OCI-LY1 (cell line): ENCODE measurements around the gene MDH1B.

Experiments used
- EZH2 ChIP-seq: fragments of 200-600 bp; sonication (generic), shearing (Covaris generic); IDR thresholded peaks from 2 replicates; pipeline ENCODE4 v1.8.0; 2017; ENCODE audit warnings: borderline replicate concordance, mixed run types, mild to moderate bottlenecking, antibody characterized with exemption, low read length, moderate library complexity, mixed read lengths
- TF ChIP-seq, protein P1 (sequence below): fragments of 200-600 bp; sonication (generic), shearing (Covaris generic); IDR thresholded peaks from 2 replicates; pipeline ENCODE4 v1.5.1; 2017; ENCODE audit warnings: mild to moderate bottlenecking, antibody characterized with exemption, low read length, moderate library complexity, mixed read lengths

DNA sequence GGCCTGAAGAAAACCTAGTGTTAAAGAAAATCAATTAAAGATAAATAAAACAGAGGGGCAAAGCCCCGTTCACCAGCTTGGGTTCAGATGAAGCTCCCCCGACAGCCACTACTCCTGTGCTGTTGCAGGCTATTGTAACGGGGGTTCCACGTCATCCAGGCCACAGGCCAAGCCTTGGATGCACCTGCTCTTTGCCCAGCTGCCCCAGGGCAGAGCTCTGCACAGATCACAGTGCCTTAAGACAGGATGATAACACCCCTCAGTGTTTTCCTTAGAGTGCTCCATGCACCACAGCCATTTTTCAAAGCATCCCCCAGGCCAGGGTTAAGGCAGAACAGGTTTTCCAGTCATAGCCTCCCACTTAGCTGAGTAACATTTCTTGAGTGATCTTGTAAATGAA, 32.2 kb upstream of the MDH1B start:
- TF ChIP-seq, protein P1, sequence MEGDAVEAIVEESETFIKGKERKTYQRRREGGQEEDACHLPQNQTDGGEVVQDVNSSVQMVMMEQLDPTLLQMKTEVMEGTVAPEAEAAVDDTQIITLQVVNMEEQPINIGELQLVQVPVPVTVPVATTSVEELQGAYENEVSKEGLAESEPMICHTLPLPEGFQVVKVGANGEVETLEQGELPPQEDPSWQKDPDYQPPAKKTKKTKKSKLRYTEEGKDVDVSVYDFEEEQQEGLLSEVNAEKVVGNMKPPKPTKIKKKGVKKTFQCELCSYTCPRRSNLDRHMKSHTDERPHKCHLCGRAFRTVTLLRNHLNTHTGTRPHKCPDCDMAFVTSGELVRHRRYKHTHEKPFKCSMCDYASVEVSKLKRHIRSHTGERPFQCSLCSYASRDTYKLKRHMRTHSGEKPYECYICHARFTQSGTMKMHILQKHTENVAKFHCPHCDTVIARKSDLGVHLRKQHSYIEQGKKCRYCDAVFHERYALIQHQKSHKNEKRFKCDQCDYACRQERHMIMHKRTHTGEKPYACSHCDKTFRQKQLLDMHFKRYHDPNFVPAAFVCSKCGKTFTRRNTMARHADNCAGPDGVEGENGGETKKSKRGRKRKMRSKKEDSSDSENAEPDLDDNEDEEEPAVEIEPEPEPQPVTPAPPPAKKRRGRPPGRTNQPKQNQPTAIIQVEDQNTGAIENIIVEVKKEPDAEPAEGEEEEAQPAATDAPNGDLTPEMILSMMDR, result no peak
- no peak for TF ChIP-seq EZH2
